HG03571 (cell line): Measurements from ENCODE around the gene CENPS.
A peak's percentile ranks its signal among the peaks of the same experiment; 100 is the strongest.
"Not testable (repeated sequence)": the region's sequence is repeated elsewhere in the genome, so short reads cannot be mapped to it uniquely, and the experiment has no call there.

Source experiments
- ATAC-seq: cut with Tn5 transposase; IDR thresholded peaks from one replicate; pipeline ENCODE4 v1.9.1; 2021; ENCODE audit not compliant: unreplicated experiment

Gene CENPS

DNA sequence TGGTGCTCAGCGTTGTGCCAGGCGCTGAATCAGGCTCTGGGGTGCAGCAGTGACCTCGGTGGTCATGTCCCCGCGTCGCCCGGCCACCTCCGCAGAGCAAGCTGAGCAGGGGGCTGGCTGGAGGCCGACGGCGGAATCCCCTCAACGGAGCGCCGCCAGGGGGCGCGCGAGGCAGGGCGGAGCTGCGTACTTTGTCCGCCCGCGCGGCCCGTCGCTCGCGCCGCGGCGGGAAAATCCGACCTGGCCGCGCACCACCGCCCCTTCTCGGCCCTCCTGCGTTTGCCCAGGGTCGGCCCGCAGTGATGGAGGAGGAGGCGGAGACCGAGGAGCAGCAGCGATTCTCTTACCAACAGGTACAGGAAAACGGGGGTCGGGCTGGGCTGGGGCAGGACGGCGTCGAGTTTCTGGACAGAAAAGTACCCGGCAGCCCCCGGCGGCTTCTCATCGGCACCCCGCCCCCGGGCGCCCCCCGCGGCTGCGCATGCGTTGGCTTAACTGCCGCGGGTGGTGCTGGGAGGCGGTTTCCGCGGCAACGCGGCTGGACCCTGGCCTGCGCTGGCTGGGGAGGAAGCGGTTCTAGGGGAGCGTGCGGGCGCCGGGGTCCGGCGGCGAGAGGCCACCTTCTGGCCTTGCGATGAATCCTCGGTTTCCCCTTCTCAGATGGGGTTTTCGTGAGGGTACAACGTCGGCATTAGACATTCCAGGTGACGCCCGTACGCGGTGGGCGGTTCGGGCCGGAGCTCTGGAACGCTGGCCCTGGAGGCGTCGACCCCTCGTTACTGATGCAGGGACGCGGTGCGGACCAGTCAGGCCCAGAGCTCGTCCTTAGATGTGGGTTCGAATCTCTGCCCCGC is at the start of gene CENPS:
Gene CENPS, plus strand, starts transcription at position 218 of the 854 bp plus-strand sequence. Its CDS starts 85 bp downstream, at position 303.
- peak; percentile 66 for ATAC-seq

DNA sequence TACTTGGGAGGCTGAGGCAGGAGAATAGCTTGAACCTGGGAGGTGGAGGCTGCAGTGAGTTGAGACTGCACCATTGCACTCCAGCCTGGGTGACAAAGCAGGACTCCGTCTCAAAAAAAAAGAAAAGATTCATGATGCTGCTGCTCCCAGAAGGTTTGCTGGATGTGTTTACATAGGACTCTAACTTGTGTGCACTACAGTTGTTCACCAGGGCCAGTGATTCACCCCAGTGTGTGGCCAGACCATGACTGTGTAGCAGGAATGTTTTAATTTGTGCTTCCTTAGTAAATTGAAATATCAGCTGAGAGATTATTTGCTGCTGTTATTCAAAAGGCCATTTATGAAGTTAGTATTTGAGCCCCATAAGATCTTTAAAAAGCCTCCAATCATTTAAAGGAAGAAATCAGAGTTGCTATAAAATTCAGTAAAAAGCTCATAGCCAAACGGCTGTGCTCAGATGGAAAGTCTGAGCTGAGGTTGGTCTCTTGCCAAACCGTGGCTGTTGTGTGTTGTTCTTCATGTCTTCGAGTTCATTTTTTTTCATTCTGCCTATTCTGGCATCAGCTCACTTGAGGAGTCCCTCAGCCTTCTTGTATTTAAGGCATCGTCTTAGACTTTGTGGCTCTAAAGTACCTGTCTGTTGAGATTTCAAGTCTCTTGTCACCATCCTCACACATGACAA is 49.5 kb upstream of the CENPS start:
- no peak for ATAC-seq

DNA sequence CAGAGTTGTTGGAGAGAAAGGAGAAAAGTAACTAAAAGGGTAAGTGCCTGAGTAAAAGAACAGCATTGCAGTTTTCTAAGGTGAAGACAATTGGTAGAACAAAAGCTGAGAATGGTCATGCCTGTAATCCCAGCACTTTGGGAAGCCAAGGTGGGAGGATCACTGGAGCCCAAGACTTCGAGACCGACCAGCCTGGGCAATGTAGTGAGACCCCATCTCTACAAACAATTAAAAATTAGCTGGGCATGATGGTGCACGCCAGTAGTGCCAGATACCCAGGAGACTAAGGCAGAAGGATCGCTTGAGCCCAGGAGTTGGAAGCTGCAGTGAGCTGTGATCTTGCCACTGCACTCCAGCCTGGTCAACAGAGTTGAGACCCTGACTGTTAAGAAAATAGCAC is 46.6 kb upstream of the CENPS start:
- ATAC-seq = no peak

DNA sequence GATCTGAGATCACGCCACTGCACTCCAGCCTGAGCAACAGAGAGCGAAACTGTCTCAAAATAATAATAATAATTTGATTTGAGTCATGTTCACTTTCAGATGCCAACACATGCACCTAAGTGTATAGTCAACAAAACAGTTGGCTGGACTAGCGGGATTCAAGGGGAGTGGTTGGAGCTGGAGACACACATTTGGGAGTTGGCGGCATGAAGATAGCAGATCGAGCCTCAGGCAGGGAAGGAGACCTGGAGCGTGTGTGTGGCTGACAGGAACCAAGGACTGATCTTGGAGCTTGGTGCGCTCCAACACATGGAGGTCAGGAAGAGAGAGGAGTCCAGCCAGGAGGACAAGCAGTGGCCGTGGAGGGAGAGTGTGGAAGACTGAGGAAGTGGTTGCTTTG is 46.0 kb upstream of the CENPS start:
- ATAC-seq = no peak

DNA sequence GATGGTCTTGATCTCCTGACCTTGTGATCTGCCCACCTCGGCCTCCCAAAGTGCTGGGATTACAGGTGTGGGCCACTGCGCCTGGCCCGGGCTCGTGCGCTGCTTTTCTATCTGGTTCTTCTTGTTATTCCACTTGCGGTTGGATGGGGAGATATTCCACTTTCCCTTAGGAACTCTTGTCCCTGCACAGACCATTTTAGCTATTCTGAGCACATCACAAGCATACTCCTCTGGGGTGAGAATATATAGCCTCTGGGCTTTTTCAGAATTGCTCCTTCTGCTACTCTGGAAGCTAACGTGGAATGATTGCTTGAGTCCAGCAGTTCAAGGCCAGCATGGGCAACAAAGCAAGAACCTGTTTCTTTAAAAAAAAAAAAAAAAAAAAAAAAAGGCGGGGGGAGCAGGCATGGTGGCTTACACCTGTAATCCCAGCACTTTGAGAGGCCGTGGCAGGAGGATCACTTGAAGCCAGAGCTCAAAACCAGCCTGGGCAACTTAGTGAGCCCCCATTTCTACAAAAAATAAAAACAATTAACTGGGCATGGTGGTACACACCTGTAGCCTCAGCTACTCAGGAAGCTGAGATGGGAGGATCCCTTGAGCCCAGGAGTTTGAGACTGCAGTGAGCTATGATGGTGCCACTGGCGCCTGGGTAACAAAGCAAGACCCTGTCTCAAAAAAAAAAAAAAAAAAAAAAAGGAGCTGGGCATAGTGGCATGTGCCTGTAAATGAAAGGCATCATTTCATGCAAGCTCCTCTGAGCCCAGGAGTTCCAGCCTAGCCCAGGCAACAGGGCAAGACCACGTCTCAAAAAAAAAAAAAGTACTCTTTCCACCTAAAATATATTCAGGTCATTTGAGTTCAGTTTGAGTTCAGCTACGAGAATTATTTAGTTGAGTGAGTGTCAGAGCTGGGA is 43.2 kb upstream of the CENPS start:
- ATAC-seq = no peak

DNA sequence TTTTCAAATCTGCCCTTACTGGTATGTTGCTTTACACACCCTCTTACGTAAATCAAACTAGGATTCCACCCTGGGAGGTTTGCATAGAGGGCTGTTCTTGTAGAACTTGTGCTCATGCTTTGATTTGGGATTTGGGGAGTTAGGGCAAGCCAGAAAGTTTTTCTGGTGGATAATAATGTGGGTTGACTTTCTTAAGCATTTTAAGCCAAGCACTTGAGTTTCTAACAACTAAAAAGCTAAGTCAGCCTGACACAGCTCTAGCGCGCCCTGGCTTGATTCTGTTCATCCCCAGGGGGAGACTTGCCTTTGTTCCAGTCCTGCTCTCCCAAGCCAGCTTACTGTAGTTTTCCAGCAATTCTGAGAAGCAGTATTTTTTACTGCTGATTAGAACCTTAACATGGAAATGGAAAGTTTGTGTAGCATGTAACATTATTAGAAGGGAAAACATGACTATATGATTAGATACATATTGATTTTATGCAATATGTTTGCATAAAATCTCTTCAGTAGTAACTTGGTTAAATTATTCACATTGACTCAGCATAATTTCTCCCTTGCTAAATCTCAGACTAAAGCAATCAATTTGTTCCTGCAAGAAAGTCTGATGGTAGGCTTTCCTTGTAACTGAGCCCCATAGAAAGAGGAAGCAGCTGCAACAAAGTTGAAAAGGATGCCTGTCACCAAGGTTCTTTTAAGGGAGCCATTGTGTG is 42.4 kb upstream of the CENPS start:
- no peak for ATAC-seq

DNA sequence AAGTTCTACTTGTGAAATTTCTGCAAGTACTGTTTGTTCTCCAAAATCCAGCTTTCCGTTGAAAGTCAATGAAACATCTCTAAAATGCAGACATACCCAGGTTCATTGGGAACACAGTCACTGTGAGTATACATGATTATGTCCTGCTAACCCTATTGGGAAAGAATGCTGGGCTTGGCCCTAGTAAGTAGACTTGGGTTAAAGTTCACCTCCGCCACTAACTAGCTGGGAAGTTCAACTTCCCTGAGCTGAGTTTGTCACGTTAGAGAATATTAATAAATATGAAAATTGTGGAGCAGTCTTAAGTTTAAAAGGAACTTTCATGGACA is 41.9 kb upstream of the CENPS start:
- no peak for ATAC-seq

DNA sequence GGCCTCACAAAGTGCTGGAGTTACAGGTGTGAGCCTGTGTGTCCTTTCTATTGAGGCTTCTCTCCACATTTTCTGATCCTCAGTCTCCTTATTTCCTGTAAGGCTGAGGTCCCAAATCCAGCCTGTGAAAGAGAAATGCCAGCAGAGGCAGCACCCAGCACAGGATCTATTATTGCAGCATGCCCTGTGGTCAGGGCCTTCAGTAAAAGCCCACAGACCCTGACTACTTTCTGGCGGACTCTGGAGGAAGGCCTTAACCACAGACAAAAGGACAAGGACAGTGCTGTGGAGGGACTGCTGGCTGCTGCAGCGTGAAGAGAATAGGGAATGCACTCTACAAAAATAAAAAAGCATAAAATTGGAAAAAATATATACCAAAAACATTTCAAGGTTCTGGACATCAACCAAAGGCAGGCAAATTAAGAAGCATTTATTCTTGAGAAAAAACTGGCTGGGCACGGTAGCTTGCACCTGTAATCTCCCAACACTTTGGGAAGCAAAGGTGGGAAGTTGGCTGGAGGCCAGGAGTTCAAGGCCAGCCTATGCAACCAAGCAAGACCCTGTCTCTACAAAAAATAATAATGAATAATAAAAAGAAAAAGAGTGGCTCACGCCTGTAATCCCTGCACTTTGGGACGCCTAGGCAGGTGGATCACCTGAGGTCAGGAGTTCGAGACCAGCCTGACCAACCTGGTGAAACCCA is 40.8 kb upstream of the CENPS start:
- no peak for ATAC-seq

DNA sequence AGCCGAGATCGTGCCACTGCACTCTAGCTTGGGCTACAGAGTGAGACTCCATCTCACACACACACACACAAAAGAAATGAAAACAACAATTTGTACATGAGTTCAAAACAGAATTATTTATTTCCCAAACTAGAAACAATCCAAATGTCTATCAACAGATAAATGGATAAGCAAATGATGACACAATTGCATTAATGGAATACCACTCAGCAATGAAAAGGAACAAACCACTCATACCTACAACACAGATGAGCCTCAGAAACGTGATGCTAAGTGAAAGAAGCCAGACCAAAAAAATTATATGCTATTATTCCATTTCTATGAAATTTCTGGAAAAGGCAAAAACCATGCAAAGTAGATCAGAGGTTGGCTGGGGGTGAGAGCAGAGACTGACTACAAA is 33.4 kb upstream of the CENPS start:
- ATAC-seq = no peak

DNA sequence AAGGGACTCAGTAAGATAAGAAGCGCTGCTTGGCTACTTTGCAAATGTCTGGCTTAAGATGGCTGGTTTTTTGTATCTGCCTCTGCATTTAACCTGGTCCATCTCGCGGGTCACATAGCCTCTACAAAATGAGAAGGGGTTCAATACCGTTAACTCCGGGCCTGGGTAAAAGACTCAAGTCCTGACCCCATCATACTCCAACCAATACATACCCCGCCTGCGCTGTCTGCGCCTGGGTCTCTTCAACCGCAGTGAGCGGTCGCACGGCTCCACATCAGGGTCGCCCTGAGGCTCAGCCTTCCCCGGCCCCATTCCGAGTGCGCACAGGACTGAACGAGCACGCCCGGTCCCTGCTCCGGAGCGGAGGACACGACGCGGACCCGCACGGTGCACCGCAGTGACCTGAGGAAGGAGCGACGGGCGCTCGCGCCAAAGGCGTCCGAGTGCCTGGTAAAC is 31.9 kb upstream of the CENPS start:
- no peak for ATAC-seq

DNA sequence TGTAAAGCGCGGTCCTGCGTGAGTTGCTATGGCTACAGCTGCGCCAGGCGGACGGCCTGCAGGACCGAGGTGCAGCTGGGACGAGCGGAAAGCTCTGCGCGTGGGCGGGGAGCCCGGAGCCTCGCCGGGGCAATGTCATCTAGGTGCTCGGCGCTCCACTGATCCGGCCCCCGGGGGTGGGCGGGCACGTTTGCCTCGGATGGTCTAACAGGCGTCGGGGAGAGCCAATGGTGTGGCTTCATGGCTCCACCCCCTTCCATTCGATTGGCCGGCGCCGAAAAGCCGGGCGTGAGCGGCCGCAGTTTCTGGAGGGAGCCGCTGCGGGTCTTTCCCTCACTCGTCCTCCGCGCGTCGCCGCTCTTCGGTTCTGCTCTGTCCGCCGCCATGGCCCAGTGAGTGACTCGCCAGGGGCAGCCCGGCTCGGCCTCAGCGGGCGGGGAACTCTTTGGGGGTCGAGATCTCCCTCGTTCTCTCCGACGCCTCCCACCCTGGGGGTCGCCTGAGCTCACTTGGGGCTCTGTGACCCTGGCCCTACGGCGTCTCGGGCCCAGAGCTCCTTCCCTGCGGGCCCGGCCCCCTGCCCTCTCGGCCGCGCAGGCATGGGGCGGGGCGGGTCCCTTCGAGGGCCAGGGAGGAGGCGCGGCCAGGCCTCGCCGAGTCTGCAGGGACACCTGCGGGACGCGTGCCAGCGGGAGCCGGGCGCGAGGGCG is 31.3 kb upstream of the CENPS start, which contains the start of gene PGD:
Gene PGD, plus strand, starts transcription at position 331 of the 710 bp plus-strand sequence. Its CDS starts 54 bp downstream, at position 385.
- ATAC-seq = peak; percentile 93

DNA sequence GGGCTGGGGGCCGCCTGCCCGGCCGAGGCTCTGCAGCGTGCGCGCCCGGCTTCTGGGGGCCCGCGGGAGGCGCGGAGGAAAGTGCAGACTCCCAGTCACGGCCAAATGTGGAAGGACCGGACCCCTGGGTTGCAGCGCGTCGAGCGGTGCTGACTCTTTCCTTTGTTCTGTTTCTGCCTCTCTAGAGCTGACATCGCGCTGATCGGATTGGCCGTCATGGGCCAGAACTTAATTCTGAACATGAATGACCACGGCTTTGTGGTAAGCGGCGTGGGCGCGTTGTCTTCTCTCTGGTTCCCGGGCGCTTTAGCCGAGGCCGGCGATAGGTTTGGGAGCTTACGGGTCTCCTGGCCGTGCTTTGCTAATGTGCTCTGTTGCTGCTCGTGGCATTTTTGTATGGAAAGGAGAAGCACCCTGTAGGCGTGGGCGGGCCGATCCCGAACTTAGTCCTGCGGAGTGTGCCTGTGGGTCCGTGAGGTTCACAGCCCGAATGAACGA is 30.7 kb upstream of the CENPS start:
- no peak for ATAC-seq

DNA sequence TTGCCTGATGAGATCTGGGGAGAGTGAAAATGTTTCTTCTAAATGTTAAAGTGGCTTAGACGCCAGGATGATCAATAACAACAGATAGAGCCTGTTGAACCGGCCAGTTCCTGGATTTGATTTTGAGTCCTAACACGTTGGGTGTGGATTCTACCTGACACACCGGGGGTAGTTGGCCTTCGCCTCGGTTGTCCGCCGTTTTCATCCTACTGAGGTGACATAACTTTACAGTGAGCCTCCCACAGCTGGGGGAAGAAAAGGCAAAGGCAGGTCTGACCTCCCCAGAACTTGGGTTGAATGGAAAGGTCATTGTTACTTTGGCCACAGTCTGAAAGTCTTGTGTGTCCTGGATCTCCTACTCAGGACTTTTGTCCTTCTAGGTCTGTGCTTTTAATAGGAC is 30.2 kb upstream of the CENPS start:
- ATAC-seq = no peak

DNA sequence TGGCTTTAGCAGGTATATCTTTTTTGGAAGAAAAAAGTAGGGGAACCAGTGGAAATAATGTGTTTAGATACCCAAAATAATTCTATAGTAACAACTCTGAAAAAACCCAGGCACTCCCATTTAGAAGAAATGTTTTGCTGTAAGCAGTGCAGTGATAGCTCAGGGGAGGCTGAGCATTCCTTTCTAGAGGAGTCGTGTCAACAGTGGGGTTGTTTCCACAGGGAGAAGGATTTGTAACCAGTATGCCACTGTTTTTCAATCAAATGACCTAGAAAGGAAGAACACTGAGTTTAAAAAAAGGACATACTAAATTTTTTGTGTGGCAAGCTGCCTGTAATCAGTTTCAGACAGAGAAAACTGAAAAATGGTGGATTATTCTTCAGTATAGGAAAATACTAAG is 29.0 kb upstream of the CENPS start:
- no peak for ATAC-seq

DNA sequence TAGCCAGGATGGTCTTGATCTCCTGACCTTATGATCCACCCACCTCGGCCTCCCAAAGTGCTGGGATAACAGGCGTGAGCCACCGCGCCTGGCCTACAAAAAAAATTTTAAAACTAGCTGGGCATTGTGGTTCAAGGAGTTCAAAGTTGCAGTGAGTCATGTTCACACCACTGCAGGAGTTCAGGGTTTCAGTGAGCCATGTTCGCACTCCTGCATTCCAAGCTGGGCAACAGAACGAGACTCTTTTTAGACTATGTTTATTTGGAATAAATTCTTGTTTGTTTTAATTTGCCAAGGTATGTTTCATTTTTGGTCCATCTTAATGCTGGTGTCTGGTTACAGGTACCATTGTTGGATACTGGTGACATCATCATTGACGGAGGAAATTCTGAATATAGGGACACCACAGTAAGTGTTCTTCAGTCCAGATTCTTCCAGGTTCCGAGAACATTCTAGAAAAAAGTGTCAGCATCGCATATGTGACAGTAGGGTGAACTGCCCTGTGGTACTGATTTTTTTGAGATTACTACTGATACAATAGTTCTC is 27.4 kb upstream of the CENPS start:
- ATAC-seq = no peak

DNA sequence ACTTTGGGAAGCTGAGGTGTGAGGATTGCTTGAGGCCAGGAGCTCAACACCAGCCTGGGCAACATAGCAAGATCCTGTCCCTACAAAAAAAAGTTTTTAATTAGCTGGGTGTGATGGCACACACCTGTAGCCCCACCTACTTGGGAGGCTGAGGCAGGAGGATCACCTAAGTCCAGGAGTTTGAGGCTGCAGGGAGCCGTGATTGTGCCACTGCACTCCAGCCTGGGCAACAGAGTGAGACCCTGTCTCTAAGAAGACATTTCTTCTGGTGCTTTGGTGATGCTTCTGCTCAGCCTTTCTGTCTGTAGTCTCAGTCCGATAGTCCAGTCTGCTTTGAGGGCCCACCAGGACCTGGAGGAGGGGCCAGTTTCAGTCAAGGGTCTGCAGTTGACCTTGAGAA is 23.0 kb upstream of the CENPS start:
- no peak for ATAC-seq

DNA sequence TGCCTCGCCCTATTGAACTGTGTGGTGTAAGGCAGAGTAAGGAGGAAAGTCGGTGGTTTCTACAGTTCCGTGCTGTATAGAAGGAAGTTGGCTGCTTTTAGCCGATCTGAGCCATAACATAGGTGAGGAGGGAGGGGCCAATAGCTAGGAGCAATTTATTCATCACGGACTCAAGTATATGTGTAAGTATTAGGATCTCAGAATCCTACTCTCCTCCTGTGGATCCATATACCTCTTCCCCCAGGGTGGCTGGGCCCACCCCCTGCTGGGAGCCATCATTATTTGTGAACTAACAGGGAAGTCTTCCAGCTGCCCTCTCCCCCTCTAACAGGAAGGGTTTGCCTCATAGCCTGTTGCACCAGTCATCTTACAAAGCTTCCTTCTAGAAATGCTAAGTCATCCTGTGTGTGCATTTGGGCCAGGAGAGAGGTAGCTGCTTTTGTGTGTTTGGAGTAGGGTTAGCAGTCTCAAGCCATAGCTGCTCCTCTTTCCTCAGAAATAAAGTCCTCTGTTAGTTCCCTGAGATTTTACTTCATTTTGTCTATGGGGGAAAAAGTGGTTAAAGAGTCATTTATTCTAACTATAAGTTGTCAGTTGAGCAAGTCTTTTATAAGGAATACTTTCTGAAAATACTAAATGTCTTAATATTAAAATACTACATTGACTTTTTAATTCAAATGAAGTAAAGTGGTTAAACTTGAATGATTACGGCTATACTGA is 14.9 kb upstream of the CENPS start:
- ATAC-seq = no peak

DNA sequence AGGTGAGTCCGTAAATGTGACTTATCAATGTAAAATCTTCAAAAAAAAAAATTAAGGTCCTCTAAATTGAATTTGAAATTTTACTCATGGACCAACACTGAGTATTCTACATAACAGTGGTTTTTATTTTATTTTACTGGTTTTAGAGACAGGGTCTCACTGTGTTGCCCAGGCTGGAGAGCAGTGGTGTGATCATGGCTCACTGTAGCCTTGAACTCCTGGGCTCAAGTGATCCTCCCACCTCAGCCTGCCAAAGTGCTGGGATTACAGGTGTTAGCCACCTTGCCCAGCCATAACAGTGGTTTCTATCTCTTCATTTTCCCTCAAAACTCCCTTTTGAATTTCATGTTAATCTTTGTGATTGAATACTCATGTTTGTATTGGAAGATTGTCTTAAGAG is 14.3 kb upstream of the CENPS start:
- ATAC-seq = not testable (repeated sequence)
